ENCODE results near the gene MEF2A. TPM values are rescaled to one million over a fixed set of nuclear protein-coding genes. Genes with fewer than 3 reads are reported as not detected.

MEF2A gene
- polyA plus RNA-seq, 1 donor from 2014 or later = 53.9 TPM

DNA sequence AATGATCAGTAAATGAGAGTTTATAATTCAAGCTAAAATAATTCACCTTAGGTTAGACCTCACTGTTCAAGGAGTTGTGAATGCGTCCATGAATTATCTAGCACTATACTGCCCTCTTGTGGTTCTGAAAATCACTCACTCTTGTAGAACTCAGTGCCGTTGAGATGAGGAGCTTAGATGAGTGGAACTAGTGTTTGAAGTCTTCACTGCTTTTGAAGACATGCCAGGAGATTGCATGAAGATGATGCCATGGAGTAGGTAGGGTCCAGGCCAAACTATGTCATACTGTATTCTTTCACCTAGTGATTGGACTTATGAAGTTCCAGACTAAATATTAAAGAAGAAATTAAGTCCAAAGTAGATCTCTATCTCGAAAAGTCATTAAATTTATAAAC, 138.7 kb downstream of the MEF2A start:
- no peaks in the 10 kb centered on the region for H3K9me3 Mint-ChIP-seq
- no peaks in the 10 kb centered on the region for H3K27me3 Mint-ChIP-seq
- peak overlapping the region in 2 of 3 donors; percentile 1 to 53 for H3K27ac Mint-ChIP-seq
- H3K4me1 Mint-ChIP-seq = peaks cover 17 to 36% (median 32%) of the 10 kb centered on the region in 3 donors
- H3K36me3 Mint-ChIP-seq = no peaks in the 10 kb centered on the region
- peak overlapping the region in 1 of 4 donors; percentile 55 for H3K4me3 Mint-ChIP-seq

DNA sequence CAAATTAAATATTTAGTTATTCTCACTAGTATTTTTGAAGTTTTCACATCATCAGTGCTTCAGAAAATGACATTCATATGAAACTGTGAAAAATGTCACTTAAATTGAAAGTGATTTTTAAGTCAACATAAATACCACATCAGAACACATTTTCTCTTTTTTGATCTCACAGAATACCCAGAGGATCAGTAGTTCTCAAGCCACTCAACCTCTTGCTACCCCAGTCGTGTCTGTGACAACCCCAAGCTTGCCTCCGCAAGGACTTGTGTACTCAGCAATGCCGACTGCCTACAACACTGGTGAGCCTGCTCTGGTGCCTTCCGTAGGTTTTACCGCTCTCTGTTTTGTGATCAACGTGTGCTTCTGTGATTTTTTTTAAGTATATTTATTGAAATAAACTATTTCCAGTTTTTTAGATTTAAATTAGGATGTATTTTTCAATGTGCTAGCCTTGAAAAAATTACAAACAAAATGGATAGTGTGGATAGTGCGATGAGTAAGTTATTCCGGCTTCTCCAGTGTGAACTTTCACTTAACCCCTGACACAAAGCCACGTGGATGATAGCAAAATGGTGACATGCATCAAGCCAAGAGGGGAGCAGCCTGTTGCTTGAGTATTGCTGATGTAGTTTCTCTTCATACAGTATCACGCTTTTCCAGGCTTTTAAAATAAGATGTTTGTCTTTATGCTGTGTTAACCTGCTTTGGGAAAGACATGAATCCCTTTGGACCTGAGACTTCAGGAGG, 140.9 kb downstream of the MEF2A start:
- peak overlapping the region in 1 of 4 donors; percentile 35 for H3K4me3 Mint-ChIP-seq

DNA sequence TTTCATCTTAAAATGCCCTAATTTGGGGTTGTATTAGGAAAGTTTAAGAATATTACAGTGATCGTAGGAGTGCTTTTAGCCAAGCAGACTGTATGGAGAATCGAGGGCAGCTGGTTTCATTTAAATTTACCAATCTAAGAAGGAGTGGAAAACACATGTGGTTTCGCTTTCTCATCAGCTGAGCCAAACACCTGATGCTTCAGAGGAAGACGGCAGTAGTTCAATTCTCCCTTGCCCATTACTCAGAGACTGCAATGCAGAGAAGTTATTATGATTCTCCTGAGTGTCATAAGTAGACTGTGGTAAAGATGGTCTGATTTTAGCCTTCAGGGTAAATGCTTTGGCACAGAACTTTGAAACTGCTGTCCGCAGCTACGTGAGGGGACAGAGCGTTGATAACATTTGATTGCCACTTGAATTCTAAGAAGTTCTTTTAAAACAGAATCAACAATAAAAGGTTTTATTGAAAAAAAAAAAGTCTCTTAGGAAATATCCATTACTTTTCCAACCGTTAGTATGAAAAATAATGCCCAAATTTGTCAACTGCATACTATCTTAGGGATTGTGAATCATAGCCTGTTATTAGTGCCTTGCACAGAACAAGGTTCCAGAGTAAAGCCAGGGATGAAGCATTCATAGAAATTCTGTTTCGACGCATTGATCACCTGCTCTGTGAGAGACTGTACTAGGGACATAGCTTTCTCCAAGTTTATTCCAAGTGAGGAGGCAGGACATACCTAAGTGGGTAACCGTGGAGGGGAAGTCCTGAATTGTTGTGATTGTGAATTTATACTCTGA, 141.9 kb downstream of the MEF2A start:
- peaks cover 18 to 27% (median 26%) of the 10 kb centered on the region in 3 donors for H3K4me1 Mint-ChIP-seq
- peak overlapping the region in 2 of 4 donors; percentile 8 to 35 for H3K4me3 Mint-ChIP-seq
- peaks cover 6% of the 10 kb centered on the region for H3K36me3 Mint-ChIP-seq
- H3K9me3 Mint-ChIP-seq = no peaks in the 10 kb centered on the region
- no peaks in the 10 kb centered on the region for H3K27me3 Mint-ChIP-seq
- H3K27ac Mint-ChIP-seq = peak overlapping the region in 1 of 3 donors; percentile 73

More for the DNA sequence above, 140.9 kb downstream of the MEF2A start:
- no peaks in the 10 kb centered on the region for H3K9me3 Mint-ChIP-seq
- H3K36me3 Mint-ChIP-seq = peaks cover 4% of the 10 kb centered on the region
- no peaks in the 10 kb centered on the region for H3K27me3 Mint-ChIP-seq
- H3K4me1 Mint-ChIP-seq = peaks cover 17 to 32% (median 31%) of the 10 kb centered on the region in 3 donors
- H3K27ac Mint-ChIP-seq = peak overlapping the region in 1 of 3 donors; percentile 53

GRCh38 chr15:99708563-99708962, 142.8 kb downstream of the MEF2A start:
- H3K4me3 Mint-ChIP-seq = no peak overlapping the region
- peaks cover 10 to 18% (median 18%) of the 10 kb centered on the region in 3 donors for H3K4me1 Mint-ChIP-seq
- peaks cover 6% of the 10 kb centered on the region for H3K36me3 Mint-ChIP-seq
- no peaks in the 10 kb centered on the region for H3K9me3 Mint-ChIP-seq
- H3K27me3 Mint-ChIP-seq = no peaks in the 10 kb centered on the region
- peak overlapping the region in 2 of 3 donors; percentile 46 to 74 for H3K27ac Mint-ChIP-seq

- Mint-ChIP-seq H3K9me3 (no peaks in the 10 kb centered on the region), H3K27me3 (no peaks in the 10 kb centered on the region), H3K27ac (peak overlapping the region in 1 of 3 donors; percentile 74), H3K4me3 (no peak overlapping the region), H3K4me1 (peaks cover 2 to 14% (median 9%) of the 10 kb centered on the region in 3 donors), H3K36me3 (peaks cover 6% of the 10 kb centered on the region)
Observed at GRCh38 chr15:99709243-99709986, 143.6 kb downstream of the MEF2A start.

DNA sequence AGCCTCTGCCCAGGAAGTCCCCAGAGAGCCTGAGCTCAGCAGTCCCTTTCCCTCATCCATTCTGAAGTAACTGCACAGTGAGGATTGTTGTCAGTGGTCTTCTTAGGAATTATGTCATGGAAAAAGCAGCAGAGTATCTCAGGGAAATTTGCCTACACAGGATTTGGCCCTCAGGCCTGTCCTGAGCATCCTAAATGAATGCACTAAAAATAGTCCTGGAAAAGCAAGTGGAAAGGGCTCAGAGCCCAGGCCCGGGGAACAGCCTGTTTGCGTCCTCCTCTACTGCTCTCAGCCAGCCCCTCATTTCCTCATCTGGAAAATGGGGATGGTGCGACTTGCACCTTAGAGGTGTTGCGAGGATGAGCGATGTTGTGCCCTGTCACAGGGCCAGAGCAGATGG, 145.8 kb downstream of the MEF2A start:
- Mint-ChIP-seq H3K27ac (peak overlapping the region in 1 of 3 donors; percentile 31), H3K9me3 (no peaks in the 10 kb centered on the region), H3K4me3 (no peak overlapping the region), H3K27me3 (no peaks in the 10 kb centered on the region), H3K36me3 (peaks cover 8% of the 10 kb centered on the region), H3K4me1 (peaks cover 1 to 14% (median 8%) of the 10 kb centered on the region in 3 donors)

DNA sequence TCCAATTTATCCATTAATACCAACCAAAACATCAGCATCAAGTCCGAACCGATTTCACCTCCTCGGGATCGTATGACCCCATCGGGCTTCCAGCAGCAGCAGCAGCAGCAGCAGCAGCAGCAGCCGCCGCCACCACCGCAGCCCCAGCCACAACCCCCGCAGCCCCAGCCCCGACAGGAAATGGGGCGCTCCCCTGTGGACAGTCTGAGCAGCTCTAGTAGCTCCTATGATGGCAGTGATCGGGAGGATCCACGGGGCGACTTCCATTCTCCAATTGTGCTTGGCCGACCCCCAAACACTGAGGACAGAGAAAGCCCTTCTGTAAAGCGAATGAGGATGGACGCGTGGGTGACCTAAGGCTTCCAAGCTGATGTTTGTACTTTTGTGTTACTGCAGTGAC, 146.6 kb downstream of the MEF2A start:
- Mint-ChIP-seq H3K27ac (peak overlapping the region in 1 of 3 donors; percentile 74), H3K27me3 (no peaks in the 10 kb centered on the region), H3K36me3 (peaks cover 8% of the 10 kb centered on the region), H3K9me3 (no peaks in the 10 kb centered on the region), H3K4me3 (no peak overlapping the region), H3K4me1 (peaks cover 1 to 11% (median 4%) of the 10 kb centered on the region in 3 donors)

DNA sequence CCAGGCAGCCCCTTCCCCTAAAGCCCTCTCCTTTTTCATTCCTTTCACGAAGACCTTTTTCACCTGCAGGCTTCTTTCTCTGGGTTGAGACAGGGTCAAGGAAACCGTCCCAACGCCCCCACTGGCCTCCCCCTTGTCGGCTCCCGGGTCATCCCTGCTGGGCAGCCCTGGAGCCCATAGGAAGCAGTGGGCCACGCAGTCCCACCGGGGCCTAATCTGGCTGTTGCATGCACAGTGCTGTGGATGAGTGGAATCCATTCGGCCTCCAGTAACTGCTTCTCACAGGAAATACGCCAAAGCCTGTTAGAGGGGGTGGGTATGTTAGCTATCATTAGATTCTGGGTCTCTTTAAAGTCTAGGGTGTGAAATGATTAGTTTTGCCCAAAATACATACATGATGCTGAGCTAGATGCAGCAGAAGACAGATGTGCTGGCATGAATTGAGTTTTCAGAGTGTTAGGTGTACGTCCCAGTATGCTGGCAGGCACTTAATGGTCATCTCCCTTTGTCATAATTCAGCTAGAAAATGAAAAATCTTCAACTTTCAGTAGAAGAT, 150.8 kb downstream of the MEF2A start:
- peaks cover 24 to 27% (median 24%) of the 10 kb centered on the region in 3 donors for H3K4me1 Mint-ChIP-seq
- no peaks in the 10 kb centered on the region for H3K27me3 Mint-ChIP-seq
- no peaks in the 10 kb centered on the region for H3K9me3 Mint-ChIP-seq
- no peak overlapping the region for H3K4me3 Mint-ChIP-seq
- H3K27ac Mint-ChIP-seq = no peak overlapping the region
- H3K36me3 Mint-ChIP-seq = peaks cover 6% of the 10 kb centered on the region

DNA sequence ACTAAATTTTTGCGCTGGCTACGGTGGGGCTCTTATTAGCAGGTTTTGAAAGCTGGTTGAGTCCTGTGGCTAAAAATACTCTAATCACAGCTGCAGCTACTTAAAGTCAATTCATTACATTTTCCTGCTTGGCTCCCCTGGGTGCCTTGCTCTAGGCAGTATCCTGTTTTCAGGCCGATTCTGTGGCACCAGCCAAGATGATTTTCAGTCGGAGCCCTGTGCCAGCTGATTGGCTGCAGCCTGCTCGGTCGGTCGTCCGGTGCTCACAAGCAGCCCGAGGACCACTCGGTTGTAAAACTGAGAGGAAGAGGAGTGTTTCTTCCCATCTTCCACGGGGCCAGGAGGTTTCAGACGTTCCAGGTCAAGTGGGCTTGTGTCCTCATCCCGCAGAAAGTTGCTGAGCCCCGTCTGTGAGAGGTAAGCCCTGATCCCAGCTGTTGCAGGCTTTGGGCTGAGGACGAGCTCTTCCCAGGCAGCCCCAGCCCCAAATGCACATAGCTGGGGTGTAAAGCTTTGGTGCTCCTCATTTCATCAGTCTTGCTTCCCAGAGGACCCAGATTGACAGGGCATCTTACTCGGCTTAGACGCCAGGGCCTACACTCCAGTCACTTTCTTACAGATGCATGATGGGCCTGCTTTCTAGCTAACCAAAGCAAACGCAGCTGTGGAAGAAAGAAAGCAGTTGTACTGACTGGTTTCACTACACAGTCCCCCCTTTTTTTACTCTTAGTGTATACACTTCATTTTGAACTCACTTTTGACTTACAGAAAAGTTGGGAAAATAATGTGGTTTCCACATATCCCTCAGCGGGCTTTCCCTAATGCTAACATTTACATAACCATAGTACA, 151.6 kb downstream of the MEF2A start:
- H3K9me3 Mint-ChIP-seq = peaks cover 0 to 2% (median 0%) of the 10 kb centered on the region in 3 donors
- H3K27me3 Mint-ChIP-seq = no peaks in the 10 kb centered on the region
- peak overlapping the region in 2 of 3 donors; percentile 13 to 18 for H3K27ac Mint-ChIP-seq
- H3K4me1 Mint-ChIP-seq = peaks cover 24 to 29% (median 24%) of the 10 kb centered on the region in 3 donors
- H3K4me3 Mint-ChIP-seq = peak overlapping the region in 1 of 4 donors; percentile 28
- H3K36me3 Mint-ChIP-seq = peaks cover 3% of the 10 kb centered on the region

- Mint-ChIP-seq H3K36me3 (peaks cover 3% of the 10 kb centered on the region), H3K4me1 (peaks cover 24 to 31% (median 24%) of the 10 kb centered on the region in 3 donors), H3K9me3 (peaks cover 0 to 2% (median 0%) of the 10 kb centered on the region in 3 donors), H3K27ac (no peak overlapping the region), H3K27me3 (no peaks in the 10 kb centered on the region), H3K4me3 (no peak overlapping the region)
Observed at GRCh38 chr15:99718421-99718820, 152.6 kb downstream of the MEF2A start.

DNA sequence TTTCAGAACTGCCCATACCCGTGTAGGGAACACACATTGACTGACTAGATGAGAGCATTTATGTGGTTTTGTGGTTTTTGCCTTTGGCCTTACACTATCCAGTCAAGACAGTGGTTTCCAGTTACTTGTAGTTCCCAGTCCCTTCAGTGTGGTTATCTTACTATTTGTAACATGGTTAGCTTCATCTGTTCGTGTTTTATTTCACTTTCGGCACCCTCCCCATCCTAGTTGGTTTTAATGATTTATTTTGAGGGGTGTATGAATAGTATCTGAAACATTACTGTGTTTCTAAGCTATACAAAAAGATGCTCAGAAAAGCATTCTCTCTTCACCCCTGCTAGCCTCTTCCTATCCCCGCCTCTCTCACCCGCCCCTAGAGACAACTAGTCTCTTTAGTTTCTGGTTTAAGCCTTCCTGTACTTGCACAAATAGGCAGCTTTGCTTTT, 153.3 kb downstream of the MEF2A start:
- no peak overlapping the region for H3K27ac Mint-ChIP-seq
- peak overlapping the region in 1 of 4 donors; percentile 46 for H3K4me3 Mint-ChIP-seq
- H3K9me3 Mint-ChIP-seq = peaks cover 0 to 2% (median 0%) of the 10 kb centered on the region in 3 donors
- H3K27me3 Mint-ChIP-seq = no peaks in the 10 kb centered on the region
- peaks cover 3% of the 10 kb centered on the region for H3K36me3 Mint-ChIP-seq
- H3K4me1 Mint-ChIP-seq = peaks cover 24 to 35% (median 24%) of the 10 kb centered on the region in 3 donors

DNA sequence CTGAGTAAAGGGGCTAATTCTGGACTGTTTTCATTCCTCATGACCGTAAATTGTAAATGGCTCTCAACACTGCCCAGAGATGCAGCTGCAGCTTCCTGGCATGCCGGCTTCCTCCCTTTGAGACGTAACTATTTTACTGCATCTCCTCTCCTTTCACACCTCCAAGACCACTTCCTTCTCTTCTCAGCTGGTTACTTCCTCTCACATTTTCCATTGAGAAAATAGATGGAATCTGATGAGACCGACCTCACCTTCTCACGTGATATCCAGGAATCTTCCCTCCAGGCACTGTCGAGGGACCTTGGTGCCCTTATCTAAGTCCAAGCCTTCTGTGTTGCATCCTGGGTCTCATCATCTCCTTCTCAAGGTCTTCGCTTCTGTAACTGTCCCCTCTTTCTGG, 154.7 kb downstream of the MEF2A start:
- peaks cover 2% of the 10 kb centered on the region for H3K36me3 Mint-ChIP-seq
- H3K4me3 Mint-ChIP-seq = peak overlapping the region in 2 of 4 donors; percentile 63 to 69
- peaks cover 24 to 35% (median 24%) of the 10 kb centered on the region in 3 donors for H3K4me1 Mint-ChIP-seq
- H3K27ac Mint-ChIP-seq = no peak overlapping the region
- no peaks in the 10 kb centered on the region for H3K27me3 Mint-ChIP-seq
- peaks cover 0 to 2% (median 0%) of the 10 kb centered on the region in 3 donors for H3K9me3 Mint-ChIP-seq

- Mint-ChIP-seq H3K27ac (no peak overlapping the region), H3K4me1 (peaks cover 24 to 35% (median 24%) of the 10 kb centered on the region in 3 donors), H3K27me3 (no peaks in the 10 kb centered on the region), H3K4me3 (peak overlapping the region in 1 of 4 donors; percentile 63), H3K36me3 (peaks cover 1% of the 10 kb centered on the region), H3K9me3 (peaks cover 0 to 2% (median 0%) of the 10 kb centered on the region in 3 donors)
Observed at GRCh38 chr15:99721104-99721778, 155.5 kb downstream of the MEF2A start.
